GM18861 (cell line): Measurements from ENCODE around the gene NUP210L.
"Not testable (repeated sequence)": the region's sequence is repeated elsewhere in the genome, so short reads cannot be mapped to it uniquely, and the experiment has no call there.

Source experiments
- ATAC-seq: cut with Tn5 transposase; IDR thresholded peaks from one replicate; pipeline ENCODE4 v1.9.1; 2021; ENCODE audit not compliant: unreplicated experiment

Gene NUP210L

DNA sequence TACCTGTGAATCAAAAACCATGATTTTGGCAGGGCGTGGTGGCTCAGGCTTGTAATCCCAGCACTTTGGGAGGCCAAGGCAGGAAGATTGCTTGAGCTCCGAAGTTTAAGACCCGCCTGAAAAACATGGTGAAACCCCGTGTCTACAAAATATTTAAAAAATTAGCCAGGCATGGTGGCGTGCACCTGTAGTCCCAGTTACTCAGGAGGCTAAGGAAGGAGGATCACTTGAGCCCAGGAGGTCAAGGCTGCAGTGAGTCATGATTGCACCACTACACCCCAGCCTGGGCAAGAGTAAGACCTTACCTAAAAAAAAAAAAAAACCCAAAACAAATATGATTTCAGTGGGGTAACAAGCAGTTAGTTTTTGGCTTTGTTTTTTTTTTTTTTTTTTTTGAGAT lies 54.7 kb downstream of the NUP210L start:
- not testable (repeated sequence) for ATAC-seq

DNA sequence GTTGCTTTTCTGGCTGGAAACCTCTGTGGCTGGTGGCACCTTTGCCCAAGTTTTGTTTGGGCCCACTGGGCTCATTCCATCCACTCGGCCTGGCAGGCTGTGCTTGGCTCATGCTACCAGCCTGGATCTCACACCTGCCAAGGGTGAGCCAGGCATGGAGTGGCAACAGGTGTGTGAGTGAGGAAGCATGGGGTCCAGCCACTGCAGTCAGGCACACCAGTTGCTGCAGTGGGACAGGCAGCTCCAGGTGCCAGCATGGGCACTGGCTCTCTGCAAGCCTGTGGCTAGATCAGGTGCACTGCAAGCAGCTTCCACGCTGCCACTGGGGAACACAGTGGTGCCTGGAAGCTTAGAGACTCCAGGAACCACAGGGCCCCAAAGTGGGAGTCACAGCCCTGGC lies 57.0 kb downstream of the NUP210L start:
- no peak for ATAC-seq

DNA sequence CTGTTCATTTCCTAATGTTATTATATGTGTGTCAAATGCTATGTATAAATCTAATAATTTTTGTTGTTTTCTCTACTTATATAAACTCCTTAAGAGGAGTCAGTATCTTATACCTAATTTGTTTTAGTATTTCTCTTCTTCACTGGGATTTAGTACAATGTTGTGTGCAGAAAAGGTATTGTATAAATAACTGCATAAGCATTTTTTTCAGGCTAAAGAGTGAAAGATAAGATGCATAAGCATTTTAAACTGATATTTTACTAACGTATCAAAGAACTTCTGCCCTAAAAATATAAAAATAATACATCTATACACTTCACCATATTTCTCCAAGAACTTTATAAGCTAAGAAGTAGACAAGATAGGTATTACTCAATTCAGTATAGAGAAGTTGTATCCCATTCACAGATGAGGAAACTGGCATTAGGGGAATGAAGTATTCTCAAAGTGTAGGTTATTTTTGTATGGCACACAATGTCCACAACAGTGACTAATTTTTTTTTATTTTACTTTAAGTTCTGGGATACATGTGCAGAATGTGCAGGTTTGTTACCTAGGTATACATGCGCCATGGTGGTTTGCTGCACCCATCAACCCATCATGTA lies 59.3 kb downstream of the NUP210L start:
- no peak for ATAC-seq

DNA sequence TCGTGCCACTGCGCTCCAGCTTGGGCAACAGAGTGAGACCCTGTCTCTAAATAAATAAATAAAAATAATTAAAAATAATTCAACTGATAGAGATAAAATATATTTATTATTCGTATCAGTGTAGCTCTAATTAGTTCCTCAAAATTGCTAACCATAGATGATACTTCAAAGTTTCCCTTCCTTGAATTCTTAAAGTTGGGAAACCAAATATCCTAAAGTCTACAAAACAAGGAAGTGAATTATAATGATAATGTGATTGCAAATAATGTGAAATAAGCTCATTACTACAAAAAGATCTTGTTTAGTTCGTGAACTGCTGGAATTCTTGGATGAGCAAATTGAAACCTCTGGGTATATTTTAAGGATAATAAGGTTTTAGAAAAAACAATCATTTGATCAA lies 60.5 kb downstream of the NUP210L start:
- no peak for ATAC-seq

DNA sequence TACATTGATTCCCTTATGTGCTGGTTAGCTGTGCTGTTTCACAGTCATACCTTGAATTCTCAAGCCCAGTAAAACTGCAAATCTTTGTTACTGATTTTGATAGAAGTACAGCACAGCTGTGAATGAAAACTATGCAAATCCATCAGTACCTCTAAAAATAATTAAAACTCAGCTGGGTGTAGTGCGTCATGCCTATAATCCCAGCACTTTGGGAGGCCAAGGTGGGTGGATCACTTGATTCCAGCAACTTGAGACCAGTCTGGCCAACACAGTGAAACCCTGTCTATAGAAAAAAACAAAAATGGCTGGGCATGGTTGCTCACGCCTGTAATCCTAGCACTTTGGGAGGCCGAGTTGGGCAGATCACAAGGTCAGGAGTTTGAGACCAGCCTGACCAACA lies 61.2 kb downstream of the NUP210L start:
- ATAC-seq, result no peak

DNA sequence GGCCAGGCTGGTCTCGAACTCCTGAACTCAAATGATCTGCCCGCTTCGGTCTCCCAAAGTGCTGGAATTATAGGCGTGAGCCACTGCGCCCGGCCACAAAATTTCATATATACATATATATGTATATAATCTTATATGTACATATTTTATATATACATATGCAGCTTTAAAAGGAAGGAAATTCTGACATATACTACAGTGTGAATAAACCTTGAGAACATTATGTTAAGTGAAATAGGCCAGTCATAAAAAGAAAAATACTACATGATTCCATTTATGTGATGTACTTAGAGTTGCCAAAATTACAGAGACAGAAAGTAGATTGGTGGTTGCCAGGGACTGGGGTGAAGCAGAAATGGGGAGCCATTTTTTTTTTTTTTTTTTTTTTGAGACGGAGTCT lies 63.2 kb downstream of the NUP210L start:
- no peak for ATAC-seq

DNA sequence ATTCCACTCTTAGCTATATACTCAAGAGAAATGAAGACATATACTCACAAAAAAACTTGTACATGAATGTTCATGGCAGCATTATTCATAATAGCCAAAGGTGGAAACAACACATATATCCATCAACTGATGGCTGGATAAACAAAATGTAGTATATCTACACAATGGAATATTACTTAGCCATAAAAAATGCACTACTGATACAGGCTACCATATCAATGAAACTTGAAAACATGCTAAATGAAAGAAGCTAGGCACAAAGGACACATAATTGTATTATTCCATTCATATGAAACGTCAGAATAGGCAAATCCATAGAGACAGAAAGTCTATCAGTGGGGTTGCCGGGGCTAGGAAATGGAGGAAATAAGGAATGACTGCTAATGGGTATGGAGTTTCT lies 67.3 kb downstream of the NUP210L start:
- no peak for ATAC-seq

DNA sequence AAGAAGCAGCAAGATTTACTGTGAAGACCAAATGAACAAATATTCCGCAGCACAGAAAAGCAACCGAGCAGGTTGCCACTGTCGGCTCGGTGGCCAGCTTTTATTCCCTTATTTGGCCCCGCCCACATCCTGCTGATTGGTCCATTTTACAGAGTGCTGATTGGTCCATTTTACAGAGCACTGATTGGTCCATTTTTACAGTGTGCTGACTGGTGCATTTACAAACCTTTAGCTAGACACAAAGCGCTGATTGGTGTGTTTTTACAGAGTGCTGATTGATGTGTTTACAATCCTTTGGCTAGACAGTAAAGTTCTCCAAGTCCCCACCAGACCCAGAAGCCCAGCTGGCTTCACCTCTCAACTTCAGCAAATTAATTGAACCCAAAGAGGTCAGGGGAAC lies 71.8 kb downstream of the NUP210L start:
- not testable (repeated sequence) for ATAC-seq

DNA sequence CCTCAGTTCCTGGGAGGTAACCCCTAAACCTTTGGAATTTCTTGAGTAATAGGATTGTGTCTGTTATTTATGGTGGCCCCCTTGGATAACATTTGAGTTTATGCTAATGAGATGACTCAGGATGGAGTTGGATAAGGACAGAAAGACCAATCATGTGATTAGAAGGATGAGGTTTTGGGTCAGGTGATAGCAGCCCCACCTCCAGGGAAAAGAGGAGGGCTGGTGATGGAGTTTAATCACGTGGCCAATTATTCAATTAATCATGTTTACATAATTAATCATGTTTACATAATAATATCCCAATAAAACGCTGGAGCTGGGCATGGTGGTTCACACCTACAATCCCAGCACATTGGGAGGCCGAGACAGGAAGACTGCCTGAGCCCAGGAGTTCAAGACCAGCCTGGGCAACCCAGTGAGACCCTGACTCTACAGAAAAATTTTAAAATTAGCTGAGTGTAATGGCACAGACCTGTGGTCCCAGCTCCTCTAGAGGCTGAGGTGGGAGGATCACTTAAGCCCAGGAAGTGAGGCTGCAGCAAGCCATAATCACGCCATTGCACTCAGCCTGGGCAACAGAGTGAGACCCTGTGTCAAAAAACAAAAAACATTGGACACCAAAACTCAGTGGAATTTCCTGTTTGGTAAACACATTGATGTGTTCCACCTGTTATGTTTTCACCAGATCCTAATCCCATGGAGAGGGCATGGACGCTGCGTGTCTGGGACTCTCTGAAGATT lies 73.3 kb downstream of the NUP210L start:
- ATAC-seq, result no peak

DNA sequence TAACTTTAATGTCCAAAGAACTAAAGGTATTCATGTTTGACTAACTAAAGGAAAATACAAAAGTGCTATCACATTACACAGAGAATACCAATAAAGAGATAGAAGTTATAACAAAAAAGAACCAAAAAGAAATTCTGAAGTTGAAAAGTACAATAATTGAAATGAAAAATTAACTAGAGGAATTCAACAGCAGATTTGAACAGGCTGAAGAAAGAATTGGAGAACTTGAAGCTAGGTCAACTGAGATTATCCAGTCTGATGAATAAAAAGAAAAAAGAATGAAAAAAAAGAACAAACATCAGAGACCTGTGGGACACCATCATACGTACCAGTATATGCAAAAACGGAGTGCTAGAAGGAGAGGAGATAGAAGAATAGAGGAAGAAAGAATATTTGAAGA lies 78.5 kb downstream of the NUP210L start:
- ATAC-seq, result no peak

DNA sequence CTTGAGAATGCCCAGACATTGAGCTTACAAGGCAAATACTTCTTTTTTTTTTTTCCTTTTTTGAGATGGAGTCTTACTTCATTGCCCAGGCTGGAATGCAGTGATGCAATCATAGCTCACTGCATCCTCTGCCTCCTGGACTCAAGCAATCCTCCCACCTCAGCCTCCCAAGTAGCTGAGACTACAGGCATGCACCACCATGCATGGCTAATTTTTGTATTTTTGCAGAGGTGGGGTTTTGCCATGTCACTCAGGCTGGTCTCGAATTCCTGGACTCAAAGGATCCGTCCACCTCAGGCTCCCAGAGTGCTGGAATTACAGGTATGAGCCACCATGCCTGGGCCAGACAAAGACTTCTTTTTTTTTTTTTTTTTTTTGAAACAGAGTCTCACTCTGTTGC lies 79.1 kb downstream of the NUP210L start:
- ATAC-seq, result no peak

DNA sequence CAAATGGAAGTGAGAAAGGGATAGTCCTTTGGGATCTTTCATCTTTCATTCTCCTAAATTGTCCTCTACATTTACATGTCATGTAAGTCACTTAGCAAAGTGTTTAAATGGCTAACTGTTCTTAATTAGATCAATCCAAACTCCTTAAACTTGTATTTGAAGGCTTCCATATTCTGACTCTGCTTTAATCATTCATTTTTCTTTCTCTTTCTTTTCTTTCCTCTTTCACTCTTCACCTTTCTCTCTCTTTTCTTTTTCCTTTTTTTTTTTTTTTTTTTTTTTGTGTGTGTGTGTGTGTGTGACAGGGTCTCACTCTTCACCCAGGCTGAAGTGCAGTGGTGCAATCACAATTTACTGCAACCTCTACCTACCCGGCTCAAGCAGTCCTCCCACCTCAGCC lies 92.6 kb downstream of the NUP210L start:
- no peak for ATAC-seq

DNA sequence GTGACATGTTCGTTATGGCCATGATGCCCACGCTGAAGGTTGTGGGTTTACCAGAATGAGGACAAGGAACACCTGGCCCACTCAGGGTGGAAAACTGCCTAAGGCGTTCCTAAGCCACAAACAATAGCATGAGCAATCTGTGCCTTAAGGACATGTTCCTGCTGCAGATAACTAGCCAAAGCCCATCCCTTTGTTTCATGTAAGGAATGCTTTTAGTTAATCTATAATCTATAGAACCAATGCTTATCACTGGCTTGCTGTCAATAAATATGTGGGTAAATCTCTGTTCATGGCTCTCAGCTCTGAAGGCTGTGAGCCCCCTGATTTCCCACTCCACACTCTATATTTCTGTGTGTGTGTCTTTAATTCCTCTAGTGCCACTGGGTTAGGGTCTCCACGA lies 107.4 kb downstream of the NUP210L start:
- not testable (repeated sequence) for ATAC-seq

DNA sequence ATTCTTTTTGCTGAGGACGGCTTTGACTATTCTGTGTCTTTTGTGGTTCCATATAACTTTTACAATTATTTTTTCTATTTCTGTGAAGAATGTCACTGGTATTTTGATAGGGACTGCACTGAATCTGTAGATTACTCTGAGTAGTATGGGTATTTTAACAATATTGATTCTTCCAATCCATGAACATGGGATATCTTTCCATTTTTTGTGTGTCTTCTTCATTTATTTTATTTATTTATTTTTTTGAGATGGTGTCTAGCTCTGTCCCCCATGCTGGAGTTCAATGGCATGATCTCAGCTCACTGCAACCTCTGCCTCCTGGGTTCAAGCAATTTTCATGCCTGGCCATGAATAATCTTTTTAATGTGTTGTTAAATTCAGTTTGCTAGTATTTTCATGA lies 121.2 kb downstream of the NUP210L start:
- not testable (repeated sequence) for ATAC-seq

DNA sequence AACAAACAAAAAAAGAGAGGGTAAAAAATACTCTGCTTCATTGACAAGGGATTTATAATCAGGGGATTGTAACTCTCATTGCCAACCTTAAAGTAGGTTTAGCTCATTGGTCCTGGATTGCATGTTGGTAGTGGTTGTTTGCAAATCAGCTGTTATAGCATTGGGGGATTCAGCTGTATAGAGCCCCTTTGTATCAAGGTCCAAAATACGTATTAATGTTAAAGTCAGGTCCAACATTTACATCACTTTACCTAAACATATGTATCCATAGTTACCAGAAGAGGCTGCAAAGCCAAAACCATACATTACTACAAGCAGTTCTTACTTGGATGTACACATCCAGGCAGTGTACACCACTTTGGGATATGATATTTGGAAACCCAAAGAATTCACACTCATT lies 134.9 kb downstream of the NUP210L start:
- no peak for ATAC-seq

DNA sequence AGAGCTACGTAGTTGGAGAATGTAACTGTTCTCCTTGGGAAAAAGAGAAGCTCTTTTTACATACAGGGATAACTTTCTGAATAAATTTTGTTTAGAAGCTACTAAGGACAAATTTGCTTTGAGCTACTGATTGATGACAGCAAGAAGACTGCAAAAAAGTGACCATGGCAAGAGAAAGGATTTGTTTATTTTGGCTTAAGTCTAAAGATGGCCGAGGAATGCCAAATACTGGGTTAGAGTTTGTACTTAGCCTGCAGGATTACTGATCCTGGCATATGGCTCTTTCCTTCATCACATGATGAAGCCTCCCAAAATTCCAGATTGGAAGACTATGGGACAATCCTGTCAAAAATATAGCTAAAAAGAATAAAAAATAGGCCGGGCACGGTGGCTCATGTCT lies 135.6 kb downstream of the NUP210L start:
- ATAC-seq, result no peak

DNA sequence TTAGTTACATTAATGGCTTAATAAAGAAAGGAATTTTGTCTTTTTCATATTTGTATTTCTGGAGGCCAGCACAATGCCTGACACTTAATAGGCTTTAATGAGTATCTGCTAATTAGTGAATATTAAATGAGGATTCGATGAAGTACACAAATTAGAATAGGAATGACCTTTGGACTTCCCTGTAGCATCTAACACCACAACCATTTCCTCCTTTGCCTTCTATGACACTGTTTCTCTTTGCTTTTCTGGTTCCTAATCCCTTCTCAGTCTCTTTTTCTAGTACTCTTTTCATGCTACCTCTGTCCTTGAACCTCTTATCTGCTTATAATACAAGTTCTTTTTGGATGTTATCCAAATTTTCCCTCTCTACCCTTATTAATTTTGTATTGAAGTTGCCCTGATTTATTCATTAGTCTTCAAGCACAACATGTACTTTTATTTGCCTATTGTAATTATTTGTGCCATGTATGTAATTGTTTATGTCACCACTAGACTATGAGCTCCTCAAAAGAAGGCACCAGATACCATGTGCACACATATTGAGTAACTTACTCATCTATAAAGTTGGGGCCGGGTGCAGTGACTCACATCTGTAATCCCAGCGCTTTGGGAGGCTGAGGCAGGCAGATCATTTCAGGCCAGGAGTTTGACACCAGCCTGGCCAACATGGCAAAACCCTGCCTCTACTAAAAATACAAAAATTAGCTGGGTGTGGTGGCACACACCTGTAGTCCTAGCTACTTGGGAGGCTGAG lies 140.5 kb downstream of the NUP210L start:
- ATAC-seq, result no peak

DNA sequence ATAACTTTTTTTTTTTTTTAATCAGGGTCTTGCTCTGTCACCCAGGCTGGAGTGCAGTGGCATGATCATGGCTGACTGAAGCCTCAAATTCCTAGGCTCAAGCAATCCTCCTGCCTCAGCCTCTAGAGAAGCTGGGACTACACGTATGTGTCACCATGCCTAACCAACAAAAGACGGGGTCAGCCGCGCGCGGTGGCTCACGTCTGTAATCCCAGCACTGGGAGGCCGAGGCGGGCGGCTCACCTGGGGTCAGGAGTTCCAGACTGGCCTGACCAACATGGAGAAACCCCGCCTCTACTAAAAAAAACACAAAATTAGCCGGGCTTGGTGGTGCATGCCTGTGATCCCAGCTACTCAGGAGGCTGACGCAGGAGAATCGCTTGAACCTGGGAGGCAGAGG lies 142.3 kb downstream of the NUP210L start:
- not testable (repeated sequence) for ATAC-seq

DNA sequence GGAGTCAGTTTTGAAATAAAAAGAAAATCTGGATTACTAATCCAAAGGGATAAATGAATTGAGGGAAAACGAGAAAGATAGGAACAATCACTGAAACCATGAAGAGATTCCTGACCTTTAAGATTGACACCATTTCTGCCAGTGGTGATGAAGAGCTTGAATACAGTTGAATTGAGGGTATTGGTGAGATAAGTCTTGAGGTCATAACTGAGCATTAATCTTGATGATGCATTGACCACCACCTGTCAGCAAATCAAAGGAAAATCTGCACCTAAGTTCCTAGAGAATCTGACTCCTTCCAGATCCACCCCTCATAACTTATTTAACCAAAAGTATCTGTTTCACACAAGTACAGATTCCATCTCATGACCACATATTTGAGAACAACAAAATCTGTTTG lies 142.7 kb downstream of the NUP210L start:
- no peak for ATAC-seq

DNA sequence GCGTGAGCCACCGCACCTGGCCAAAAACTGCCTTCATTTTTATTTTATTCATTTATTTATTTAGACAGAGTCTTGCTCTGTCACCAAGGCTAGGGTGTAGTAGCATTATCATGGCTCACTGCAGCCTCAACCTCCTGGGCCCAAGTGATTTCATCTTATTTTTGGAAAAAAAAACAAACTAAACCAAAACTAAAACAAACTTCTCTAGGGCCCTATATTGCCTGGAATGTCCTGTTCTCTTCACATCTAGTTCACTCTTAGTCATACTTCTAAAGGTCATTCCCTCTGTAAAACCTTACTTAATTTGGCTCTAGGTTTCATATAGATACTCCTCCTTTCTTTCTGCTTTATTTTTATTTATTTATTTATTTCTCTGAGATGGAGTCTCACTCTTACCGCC lies 148.7 kb downstream of the NUP210L start:
- no peak for ATAC-seq

DNA sequence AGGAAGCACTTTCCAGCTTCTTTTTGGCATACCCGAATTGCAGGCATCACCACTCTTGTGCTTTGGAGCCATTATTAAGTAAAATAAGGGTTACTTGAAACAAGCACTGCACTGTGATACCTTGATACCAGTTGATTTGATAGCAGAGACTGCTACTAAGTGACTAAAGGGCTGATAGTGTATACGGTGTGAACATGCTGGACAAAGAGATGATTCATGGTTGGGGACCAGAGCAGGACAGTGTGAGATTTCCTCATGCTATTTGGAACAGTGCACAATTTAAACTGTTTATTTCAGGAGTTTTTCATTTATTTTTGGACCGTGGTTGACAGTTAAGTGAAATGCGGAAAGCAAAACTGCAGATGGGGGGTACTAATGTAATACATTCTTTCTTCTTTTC lies 154.5 kb downstream of the NUP210L start:
- ATAC-seq, result no peak

DNA sequence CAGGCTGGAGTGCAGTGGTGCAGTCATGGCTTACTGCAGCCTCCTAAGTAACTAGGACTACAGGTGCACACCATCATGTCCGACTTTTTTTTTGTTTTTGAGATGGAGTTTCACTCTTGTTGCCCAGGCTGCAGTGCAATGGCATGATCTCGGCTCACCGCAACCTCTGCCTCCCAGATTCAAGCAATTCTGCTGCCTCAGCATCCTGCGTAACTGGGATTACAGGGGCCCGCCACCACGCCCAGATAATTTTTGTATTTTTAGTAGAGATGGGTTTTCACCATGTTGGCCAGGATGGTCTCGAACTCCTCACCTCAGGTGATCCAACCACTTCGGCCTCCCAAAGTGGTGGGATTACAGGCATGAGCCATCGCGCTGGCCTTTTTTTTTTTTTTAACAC lies 158.0 kb downstream of the NUP210L start:
- ATAC-seq, result not testable (repeated sequence)
